T1000 (cell line): Measurements from ENCODE around the gene MERTK.
A peak's percentile ranks its signal among the peaks of the same experiment; 100 is the strongest.
"Not testable (repeated sequence)": the region's sequence is repeated elsewhere in the genome, so short reads cannot be mapped to it uniquely, and the experiment has no call there.

Experiments used
- DNase-seq: peaks from one replicate; lab custom pipeline; 2025; ENCODE audit warnings: mixed read lengths; lab: John Stamatoyannopoulos, UW

Gene MERTK

DNA sequence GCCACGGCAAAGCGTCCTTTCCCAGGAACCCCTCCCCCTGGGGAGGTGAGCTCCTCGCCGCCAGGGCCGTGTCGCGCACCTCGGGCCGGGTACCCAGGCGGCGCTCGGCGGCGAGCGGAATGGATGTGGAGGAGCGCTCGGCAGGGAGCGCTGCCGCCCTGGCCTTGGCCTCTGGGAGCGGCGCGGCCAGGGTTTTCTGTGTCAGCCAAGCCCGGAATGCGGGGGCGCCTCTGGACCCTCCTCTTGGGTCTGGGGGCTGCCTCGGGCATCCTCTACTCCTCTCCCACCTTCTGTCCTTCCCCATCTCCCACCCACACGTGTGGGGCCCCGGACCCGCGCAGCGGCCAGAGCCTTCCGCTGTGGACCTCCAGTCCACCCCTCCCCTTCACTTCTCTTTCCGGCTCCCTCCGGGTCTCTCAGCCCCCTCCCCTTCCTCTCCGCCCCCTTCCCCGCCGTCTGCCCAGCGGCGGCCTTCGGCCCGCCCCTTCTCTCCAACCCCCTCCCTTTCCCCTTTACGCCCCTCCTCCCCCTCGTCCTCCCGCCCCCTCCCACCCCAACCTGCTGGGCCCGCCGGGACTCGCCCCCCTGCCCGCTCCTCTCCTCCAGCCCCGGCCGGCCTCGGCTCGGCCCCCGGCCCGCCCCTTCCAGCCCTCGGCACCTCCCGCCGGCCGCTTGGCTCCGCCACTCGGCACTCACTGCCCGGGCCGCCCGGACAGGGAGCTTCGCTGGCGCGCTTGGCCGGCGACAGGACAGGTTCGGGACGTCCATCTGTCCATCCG, at the start of gene MERTK:
TSS of gene MERTK (plus strand) at position 684 of the 779 bp plus-strand sequence. CDS start 129 bp downstream, outside the sequence.
- peak; percentile 69 for DNase-seq

GRCh38 chr2:111850646-111851045, 47.8 kb upstream of the MERTK start:
- not testable (repeated sequence) for DNase-seq

- DNase-seq: not testable (repeated sequence)
Observed at GRCh38 chr2:111852544-111852943, 45.9 kb upstream of the MERTK start.

- not testable (repeated sequence) for DNase-seq
Observed at GRCh38 chr2:111860005-111860404, 38.4 kb upstream of the MERTK start.

GRCh38 chr2:111865124-111865523, 33.3 kb upstream of the MERTK start:
- not testable (repeated sequence) for DNase-seq

DNA sequence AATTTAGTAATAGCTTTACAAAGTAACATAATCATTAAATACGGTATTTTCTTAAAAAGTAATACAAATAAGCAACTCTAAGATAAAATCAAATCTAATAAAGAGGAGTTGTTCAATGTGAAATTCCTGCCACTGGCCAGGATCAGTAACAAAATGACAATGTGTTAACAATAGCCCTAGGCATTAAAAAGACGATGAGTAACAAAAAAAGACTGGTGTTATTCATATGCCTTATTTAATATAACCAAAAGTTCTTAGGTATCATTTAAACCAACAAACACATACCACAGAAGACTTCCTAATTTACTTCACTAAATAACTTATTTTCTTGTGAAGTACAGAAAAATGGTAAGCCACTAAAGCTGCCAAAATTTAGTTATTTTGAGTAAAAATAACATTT, 25.6 kb upstream of the MERTK start:
- not testable (repeated sequence) for DNase-seq

- DNase-seq: peak; percentile 65
Observed at GRCh38 chr2:111883661-111884591, 14.5 kb upstream of the MERTK start, which contains the start of gene ANAPC1. TSS of gene ANAPC1 (minus strand) at chr2:111884193. CDS start at chr2:111880825, 3,368 bp downstream.

GRCh38 chr2:111884592-111884964, 13.8 kb upstream of the MERTK start:
- no peak for DNase-seq

DNA sequence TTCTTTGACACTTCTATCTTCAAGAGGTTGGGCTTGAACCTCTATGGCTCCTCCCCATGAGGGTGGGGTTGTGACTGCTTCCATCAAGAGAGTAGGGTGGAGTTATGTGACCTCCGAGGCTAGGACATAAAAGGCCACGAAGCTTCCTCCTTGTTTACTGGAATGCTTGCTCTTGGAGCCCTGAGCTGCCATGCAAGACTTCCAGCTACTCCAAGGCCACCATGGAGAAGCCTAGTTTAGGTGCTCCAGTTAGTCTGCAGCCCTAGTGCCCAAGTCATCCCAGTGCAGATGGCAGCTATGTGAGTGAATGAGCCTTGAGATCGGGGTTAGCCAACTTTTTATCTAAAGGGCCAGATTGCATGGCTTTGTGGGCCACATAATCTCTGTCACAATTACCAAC, 2.4 kb upstream of the MERTK start:
- no peak for DNase-seq

GRCh38 chr2:111896576-111896975, 1.8 kb upstream of the MERTK start:
- DNase-seq: no peak

DNA sequence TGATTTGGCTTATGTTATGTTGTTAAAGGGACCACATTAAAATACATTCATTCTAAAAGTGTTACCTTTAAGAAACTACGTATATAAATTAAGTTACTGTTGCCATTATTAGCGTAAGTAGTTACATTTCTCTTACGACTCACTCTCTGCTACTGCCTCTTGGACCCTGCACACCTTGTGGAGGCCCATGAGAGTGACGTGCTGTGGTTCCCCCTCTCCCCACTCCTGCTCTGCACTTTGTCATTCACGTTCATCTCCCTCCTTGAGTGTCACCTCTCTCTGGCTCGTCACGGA, 830 bp upstream of the MERTK start:
- no peak for DNase-seq

DNA sequence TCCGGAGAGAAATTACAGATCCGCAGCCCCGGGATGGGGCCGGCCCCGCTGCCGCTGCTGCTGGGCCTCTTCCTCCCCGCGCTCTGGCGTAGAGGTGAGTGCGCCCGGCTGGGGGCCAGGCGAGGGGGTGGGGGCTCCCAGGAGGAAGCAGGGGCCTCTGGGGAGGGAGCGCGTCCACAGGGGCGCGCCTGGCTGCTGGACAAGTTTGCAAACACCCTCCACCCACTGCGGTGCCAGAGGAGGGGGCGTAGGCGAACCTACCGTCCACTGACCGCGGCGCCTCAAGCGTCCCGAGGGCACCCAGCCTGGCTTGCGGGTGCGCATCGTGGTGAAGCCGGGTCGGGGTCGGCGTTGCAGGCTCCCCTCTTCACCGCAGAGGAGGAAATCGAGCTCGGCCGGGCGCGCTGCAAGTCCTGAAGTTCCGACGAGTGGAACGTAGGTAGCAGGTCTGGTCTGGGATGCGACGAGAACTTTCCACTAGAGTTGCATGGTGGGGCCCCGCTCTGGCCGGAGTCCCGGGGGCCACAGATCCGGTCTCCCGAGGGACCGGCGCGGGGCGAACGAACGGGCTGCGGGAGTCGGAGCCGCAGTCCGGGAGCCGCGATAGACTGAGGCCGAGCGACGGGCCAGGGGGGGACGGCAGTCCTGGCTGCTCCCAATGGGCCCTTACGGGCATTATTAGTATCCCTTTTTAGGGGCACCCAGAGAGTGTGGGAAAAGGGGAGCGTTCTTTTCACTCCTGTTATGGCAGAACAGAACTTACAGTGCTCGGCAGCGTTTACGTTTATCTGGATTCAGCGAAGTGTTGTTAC, 502 bp downstream of the MERTK start:
- no peak for DNase-seq

- no peak for DNase-seq
Observed at GRCh38 chr2:111900859-111901258, 2.5 kb downstream of the MERTK start.

- DNase-seq: no peak
Observed at GRCh38 chr2:111903516-111903915, 5.1 kb downstream of the MERTK start.

- DNase-seq: no peak
Observed at GRCh38 chr2:111903930-111904439, 5.6 kb downstream of the MERTK start.

DNA sequence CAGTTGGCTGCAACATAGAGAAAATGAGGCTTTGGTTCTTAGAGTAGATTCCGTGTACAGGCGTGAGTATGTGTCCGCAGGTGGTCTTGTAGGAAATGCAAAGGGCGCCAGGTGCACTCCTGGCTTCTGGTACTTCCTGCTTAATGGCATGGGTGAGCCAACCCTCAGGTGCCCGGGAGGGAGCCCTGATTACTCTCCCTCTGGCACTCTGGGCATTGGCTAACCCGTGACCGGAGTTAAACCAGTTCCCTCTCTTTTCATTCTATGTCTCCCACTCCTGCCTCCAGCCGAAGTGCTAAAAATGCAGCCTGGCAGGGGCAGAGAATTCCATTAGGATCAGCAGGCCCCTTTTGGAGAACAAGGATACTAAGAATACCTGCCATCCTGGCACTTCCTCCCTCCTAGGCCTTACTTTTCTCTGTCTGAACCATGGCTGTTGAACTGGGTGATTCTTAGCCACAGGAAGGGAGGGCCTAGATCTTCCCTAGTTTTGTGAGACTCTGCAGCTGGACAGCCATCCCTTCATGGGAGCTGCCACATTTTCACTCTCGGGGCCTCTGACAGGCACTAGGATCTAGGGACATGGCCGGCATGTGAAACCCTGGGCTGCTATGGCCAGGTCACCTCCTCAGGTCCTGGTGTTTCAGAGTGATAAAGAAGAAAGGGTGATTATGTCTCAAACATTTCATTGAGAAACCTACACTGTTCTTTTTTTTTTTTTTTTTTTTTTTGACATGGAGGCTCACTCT, 6.5 kb downstream of the MERTK start:
- no peak for DNase-seq

GRCh38 chr2:111905475-111905869, 7.1 kb downstream of the MERTK start:
- not testable (repeated sequence) for DNase-seq

GRCh38 chr2:111905990-111906735, 7.8 kb downstream of the MERTK start:
- DNase-seq: no peak

DNA sequence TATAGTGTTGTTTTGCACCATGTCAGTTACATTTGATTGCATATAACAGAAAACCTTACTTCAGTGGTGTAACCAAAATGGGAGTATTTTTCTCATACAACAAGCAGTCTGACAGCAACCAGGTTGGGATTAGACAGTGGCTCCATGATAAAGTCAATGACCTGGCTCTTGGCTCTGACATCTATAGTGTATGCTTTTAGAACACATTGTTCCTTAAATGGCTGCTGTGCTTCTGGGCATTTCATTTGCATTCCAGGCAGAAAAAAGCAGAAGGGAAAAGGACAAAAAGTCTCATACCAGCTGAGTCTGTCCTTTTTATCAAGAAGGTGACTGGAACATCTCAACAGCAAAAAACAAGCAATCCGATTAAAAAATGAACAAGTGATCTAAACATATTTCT, 10.2 kb downstream of the MERTK start:
- DNase-seq: no peak

DNA sequence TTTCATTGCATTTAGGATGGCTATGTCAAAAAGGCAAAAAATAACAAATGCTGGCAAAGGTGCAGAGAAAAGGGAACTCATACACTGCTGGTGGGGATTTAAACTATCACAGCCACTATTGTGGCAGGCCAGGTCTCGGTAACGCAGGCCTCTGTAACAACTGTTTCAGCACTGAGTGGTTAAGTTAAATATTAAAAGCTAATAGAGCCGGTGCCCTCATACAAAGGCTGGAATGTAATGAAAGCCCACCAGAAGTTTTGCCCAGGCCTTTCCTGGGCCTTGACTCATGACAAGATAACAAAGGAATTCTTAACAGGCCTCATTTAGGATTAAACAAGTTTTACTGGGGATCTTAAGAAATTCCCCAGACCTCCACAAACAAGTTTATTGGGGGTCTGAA, 10.7 kb downstream of the MERTK start:
- DNase-seq: no peak
